ENCODE measurements around the gene PCDHGA3. TPM values are rescaled to one million over a fixed set of nuclear protein-coding genes. Genes with fewer than 3 reads are reported as not detected.
A peak's percentile ranks its signal among the peaks of the same experiment; 100 is the strongest.
"Not testable (repeated sequence)": the region's sequence is repeated elsewhere in the genome, so short reads cannot be mapped to it uniquely, and the experiment has no call there.

PCDHGA3 gene
- polyA plus RNA-seq, 1 donor (not counting 4 experiments of a cell fraction or from before 2014, with no cell fraction given) = 0.03 TPM

DNA sequence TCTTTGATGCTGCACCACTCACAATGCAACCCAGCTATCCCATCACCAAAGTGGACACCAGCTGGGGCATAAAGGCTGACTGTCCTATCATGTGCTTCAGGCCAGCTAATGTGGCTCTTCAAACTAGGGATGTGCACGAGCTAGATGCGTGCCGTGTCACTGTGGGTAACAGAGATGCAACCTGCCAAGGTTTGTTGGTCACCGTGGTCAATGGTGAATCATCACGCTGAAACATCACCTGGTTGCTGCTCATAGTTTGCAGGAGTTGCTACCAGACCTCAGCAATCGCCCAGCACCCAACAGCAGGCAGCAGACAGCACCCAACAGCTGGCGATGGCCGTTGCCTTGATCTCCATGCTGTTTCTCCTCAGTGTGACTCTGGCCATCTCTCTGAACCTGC is 15.4 kb upstream of the PCDHGA3 start:
- H3K9me3 ChIP-seq (ENCODE audit: control insufficient read depth, low read depth, low read length) = no peaks in the 10 kb centered on the region
- DNase-seq (ENCODE audit: low read depth, low spot score) = no peak
- H3K27me3 ChIP-seq (ENCODE audit: control insufficient read depth, extremely low read depth, insufficient read depth, low read length) = peaks cover 4% of the 10 kb centered on the region
- H4K20me1 ChIP-seq (ENCODE audit: control insufficient read depth, extremely low read depth, insufficient read depth, low read length) = no peaks in the 10 kb centered on the region
- H2AFZ ChIP-seq (ENCODE audit: control insufficient read depth, low read length) = no peak overlapping the region
- dilution Hi-C loops (cut with MboI; ENCODE audit: extremely low pct_ligation_motif_present, low sequenced_read_pairs) = no loop called here
- no peaks in the 10 kb centered on the region for H3K9me1 ChIP-seq (ENCODE audit: control insufficient read depth, extremely low read depth, insufficient read depth, low read length)
- H3K4me2 ChIP-seq (ENCODE audit: control insufficient read depth, extremely low read depth, insufficient read depth, low read depth, low read length) = no peak overlapping the region
- H3K4me1 ChIP-seq (ENCODE audit: control insufficient read depth, extremely low read depth, insufficient read depth, low read length) = no peaks in the 10 kb centered on the region
- no peak overlapping the region for H3K4me3 ChIP-seq (ENCODE audit: control insufficient read depth in 2 of 3, extremely low read depth in 1 of 3, insufficient read depth in 2 of 3, low read depth in 1 of 3, low read length in 3 of 3)
- no peak overlapping the region for H3K9ac ChIP-seq (ENCODE audit: control insufficient read depth, extremely low read depth, insufficient read depth, low read length)
- no peak for TF ChIP-seq EZH2 (IDR thresholded peaks at IDR 0.05; ENCODE audit: low read length)
- TF ChIP-seq, protein P1, sequence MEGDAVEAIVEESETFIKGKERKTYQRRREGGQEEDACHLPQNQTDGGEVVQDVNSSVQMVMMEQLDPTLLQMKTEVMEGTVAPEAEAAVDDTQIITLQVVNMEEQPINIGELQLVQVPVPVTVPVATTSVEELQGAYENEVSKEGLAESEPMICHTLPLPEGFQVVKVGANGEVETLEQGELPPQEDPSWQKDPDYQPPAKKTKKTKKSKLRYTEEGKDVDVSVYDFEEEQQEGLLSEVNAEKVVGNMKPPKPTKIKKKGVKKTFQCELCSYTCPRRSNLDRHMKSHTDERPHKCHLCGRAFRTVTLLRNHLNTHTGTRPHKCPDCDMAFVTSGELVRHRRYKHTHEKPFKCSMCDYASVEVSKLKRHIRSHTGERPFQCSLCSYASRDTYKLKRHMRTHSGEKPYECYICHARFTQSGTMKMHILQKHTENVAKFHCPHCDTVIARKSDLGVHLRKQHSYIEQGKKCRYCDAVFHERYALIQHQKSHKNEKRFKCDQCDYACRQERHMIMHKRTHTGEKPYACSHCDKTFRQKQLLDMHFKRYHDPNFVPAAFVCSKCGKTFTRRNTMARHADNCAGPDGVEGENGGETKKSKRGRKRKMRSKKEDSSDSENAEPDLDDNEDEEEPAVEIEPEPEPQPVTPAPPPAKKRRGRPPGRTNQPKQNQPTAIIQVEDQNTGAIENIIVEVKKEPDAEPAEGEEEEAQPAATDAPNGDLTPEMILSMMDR (optimal IDR thresholded peaks at IDR 0.05 in 1 of 3, IDR thresholded peaks at IDR 0.05 in 1 of 3, conservative IDR thresholded peaks at IDR 0.05 in 1 of 3; ENCODE audit: extremely low read depth in 1 of 3, insufficient read depth in 2 of 3, low read length in 3 of 3) = no peak
- H3K27ac ChIP-seq (ENCODE audit: control insufficient read depth, insufficient read depth, low read length) = no peak overlapping the region
- no peaks in the 10 kb centered on the region for H3K36me3 ChIP-seq (ENCODE audit: control insufficient read depth in 2 of 2, extremely low read depth in 1 of 2, insufficient read depth in 2 of 2, low read length in 2 of 2)
- H3K79me2 ChIP-seq (ENCODE audit: control insufficient read depth, insufficient read depth, low read length) = no peaks in the 10 kb centered on the region
- no peak for FAIRE-seq

DNA sequence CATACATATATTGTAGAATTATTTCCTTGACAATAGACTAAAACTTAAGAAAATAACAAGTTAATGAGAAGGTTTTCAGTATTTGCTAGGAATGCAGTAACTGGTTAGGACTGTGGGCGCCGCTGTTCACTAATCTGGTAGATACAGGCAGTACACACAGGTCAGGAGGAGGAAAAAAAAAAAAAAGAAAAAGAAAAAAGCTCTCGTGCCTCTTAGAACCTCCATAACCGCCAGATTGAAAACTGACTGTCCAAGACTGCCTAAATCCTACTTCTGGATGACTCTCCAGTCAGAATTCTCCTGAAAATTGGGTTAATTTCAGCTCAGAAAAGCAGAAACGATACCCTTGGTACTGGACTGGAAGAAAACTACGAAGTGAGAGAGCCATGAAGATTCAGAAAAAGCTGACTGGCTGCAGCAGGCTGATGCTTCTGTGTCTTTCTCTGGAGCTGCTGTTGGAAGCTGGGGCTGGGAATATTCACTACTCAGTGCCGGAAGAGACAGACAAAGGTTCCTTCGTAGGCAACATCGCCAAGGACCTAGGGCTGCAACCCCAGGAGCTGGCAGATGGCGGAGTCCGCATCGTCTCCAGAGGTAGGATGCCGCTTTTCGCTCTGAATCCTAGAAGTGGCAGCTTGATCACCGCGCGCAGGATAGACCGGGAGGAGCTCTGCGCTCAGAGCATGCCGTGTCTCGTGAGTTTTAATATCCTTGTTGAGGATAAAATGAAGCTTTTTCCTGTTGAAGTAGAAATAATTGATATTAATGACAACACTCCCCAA is 13.1 kb upstream of the PCDHGA3 start, which contains the start of gene PCDHGA1:
PCDHGA1 (plus strand) TSS at position 216 of the 782 bp plus-strand sequence.
- H3K27me3 ChIP-seq (ENCODE audit: control insufficient read depth, extremely low read depth, insufficient read depth, low read length) = peaks cover 4% of the 10 kb centered on the region
- DNase-seq (ENCODE audit: low read depth, low spot score) (no peak), FAIRE-seq (no peak)
- no peak within 1 kb of the TSS for H3K27ac ChIP-seq (ENCODE audit: control insufficient read depth, insufficient read depth, low read length)
- H3K36me3 ChIP-seq (ENCODE audit: control insufficient read depth in 2 of 2, extremely low read depth in 1 of 2, insufficient read depth in 2 of 2, low read length in 2 of 2) = no peaks in the 10 kb centered on the region
- H3K79me2 ChIP-seq (ENCODE audit: control insufficient read depth, insufficient read depth, low read length) = no peaks in the 10 kb centered on the region
- no peaks in the 10 kb centered on the region for H4K20me1 ChIP-seq (ENCODE audit: control insufficient read depth, extremely low read depth, insufficient read depth, low read length)
- no peak for TF ChIP-seq EZH2 (IDR thresholded peaks at IDR 0.05; ENCODE audit: low read length)
- TF ChIP-seq, protein P1 (optimal IDR thresholded peaks at IDR 0.05 in 1 of 3, IDR thresholded peaks at IDR 0.05 in 1 of 3, conservative IDR thresholded peaks at IDR 0.05 in 1 of 3; ENCODE audit: extremely low read depth in 1 of 3, insufficient read depth in 2 of 3, low read length in 3 of 3) = peak; percentile 21 to 47 (median 28)
- dilution Hi-C loops (cut with MboI; ENCODE audit: extremely low pct_ligation_motif_present, low sequenced_read_pairs) = no loop called here
- H3K4me3 ChIP-seq (ENCODE audit: control insufficient read depth in 2 of 3, extremely low read depth in 1 of 3, insufficient read depth in 2 of 3, low read depth in 1 of 3, low read length in 3 of 3) = peak within 1 kb of the TSS; percentile 12 to 31 (median 18)
- H2AFZ ChIP-seq (ENCODE audit: control insufficient read depth, low read length) = peak within 1 kb of the TSS; percentile 47
- H3K4me1 ChIP-seq (ENCODE audit: control insufficient read depth, extremely low read depth, insufficient read depth, low read length) = no peaks in the 10 kb centered on the region
- no peaks in the 10 kb centered on the region for H3K9me1 ChIP-seq (ENCODE audit: control insufficient read depth, extremely low read depth, insufficient read depth, low read length)
- H3K9me3 ChIP-seq (ENCODE audit: control insufficient read depth, low read depth, low read length) = no peaks in the 10 kb centered on the region
- peak within 1 kb of the TSS; percentile 55 for H3K4me2 ChIP-seq (ENCODE audit: control insufficient read depth, extremely low read depth, insufficient read depth, low read depth, low read length)
- no peak within 1 kb of the TSS for H3K9ac ChIP-seq (ENCODE audit: control insufficient read depth, extremely low read depth, insufficient read depth, low read length)

DNA sequence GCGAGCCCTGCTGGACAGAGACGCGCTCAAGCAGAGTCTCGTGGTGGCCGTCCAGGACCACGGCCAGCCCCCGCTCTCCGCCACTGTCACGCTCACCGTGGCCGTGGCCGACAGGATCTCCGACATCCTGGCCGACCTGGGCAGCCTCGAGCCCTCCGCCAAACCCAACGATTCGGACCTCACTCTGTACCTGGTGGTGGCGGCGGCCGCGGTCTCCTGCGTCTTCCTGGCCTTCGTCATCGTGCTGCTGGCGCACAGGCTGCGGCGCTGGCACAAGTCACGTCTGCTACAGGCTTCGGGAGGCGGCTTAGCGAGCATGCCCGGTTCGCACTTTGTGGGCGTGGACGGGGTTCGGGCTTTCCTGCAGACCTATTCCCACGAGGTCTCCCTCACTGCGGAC is 11.1 kb upstream of the PCDHGA3 start:
- H2AFZ ChIP-seq (ENCODE audit: control insufficient read depth, low read length); H3K9ac ChIP-seq (ENCODE audit: control insufficient read depth, extremely low read depth, insufficient read depth, low read length); H3K4me3 ChIP-seq (ENCODE audit: control insufficient read depth in 2 of 3, extremely low read depth in 1 of 3, insufficient read depth in 2 of 3, low read depth in 1 of 3, low read length in 3 of 3); H3K4me1 ChIP-seq (ENCODE audit: control insufficient read depth, extremely low read depth, insufficient read depth, low read length); H3K27me3 ChIP-seq (ENCODE audit: control insufficient read depth, extremely low read depth, insufficient read depth, low read length); H3K9me3 ChIP-seq (ENCODE audit: control insufficient read depth, low read depth, low read length); DNase-seq (ENCODE audit: low read depth, low spot score); dilution Hi-C loops (cut with MboI; ENCODE audit: extremely low pct_ligation_motif_present, low sequenced_read_pairs); H3K9me1 ChIP-seq (ENCODE audit: control insufficient read depth, extremely low read depth, insufficient read depth, low read length); H3K36me3 ChIP-seq (ENCODE audit: control insufficient read depth in 2 of 2, extremely low read depth in 1 of 2, insufficient read depth in 2 of 2, low read length in 2 of 2); H3K79me2 ChIP-seq (ENCODE audit: control insufficient read depth, insufficient read depth, low read length); H3K4me2 ChIP-seq (ENCODE audit: control insufficient read depth, extremely low read depth, insufficient read depth, low read depth, low read length); FAIRE-seq; H3K27ac ChIP-seq (ENCODE audit: control insufficient read depth, insufficient read depth, low read length); H4K20me1 ChIP-seq (ENCODE audit: control insufficient read depth, extremely low read depth, insufficient read depth, low read length): not testable (repeated sequence)
